ENCODE results near the gene PCCB.

Gene PCCB

DNA sequence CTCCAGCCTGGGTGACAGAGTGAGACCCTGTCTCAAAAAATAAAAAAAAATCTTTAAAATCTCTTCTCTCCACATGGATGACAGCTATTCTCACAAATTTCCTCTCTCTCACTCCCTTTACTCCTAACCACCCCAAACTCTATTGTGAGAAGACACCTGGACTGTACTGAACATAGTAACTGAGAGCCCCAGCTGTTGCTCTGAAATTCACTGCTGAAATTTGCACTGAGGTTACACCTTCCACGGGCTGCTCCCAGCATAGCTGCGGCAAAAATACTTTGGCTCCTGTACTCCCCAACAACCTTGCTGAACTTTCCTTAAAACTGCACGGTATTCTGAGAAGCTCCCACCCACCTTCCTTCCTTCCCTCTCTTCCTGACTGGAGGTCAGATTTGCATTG is 4.4 kb upstream of the PCCB start:
- no peak overlapping the region for H3K4me3 ChIP-seq (ENCODE audit: low read length)
- H3K27ac ChIP-seq (ENCODE audit: low read length) = no peak overlapping the region
- H3K36me3 ChIP-seq (ENCODE audit: insufficient read depth, low read depth, low read length) = no peaks in the 10 kb centered on the region
- no peaks in the 10 kb centered on the region for H3K27me3 ChIP-seq (ENCODE audit: insufficient read depth, low read length)
- peaks cover 3% of the 10 kb centered on the region; the same call in 1 of the 2 replicates for H3K4me1 ChIP-seq (ENCODE audit: insufficient read depth, low read length)
- H3K9ac ChIP-seq (ENCODE audit: low read depth, low read length) = no peak overlapping the region
- H3K9me3 ChIP-seq (ENCODE audit: insufficient read depth, low read depth, low read length) = no peaks in the 10 kb centered on the region

DNA sequence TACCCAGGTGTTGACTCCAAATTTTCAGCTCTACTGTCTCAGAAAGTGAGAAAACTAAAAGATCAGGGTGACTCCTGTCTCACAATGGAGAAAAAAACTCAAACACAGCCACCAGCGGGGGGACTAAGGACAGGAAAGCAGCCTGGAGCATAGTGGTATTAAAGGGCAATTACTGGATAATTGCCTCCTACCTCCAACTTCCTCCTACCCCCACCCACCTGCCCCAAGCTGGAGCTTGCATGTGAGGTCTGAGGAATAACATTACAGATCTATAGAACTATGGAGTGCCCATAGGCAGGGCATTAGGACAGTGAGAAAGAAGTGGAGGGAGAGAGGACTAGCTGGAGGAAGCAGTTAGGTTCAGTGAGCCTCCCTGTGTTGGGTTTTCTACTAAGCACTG is 2.7 kb upstream of the PCCB start:
- no peak overlapping the region for H3K4me3 ChIP-seq (ENCODE audit: low read length)
- H3K27ac ChIP-seq (ENCODE audit: low read length) = no peak overlapping the region

DNA sequence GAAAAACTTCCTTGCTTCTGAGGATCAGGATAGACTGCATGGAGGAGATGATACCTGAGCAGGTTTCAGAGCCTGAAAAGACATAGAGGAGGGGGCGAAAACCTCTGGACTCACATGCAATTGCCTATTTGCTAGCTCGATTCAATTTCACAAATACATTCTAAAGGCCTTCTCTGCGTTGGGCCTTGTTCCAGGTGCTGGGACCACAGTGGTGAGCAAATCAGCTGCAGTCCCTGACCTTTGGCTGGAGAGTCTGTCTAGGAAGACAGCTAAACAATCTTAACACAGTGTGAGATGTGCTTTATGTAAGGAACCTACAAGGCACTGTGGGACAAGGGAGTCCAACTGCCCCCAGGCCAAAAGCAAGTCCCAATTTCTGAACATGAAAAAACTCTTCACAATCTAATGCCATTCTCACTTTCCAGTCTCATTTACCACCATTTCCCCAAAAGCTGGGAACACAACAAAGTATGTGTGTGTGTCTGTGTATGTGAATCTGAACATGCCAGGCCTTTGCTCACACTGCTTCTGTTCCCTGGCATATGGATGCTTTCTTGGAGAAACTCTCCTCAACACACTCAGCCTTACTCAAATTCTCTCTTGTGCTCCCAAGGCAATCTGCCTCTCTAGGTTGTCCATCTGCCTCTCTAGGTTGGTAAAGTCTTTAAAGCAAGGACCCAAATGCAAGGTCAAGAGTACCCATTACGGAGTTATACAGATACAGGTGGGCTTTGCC is 2.1 kb upstream of the PCCB start:
- Histone ChIP-seq H3K27ac (ENCODE audit: low read length) (no peak overlapping the region), H3K27me3 (ENCODE audit: insufficient read depth, low read length) (no peaks in the 10 kb centered on the region), H3K9ac (ENCODE audit: low read depth, low read length) (no peak overlapping the region), H3K36me3 (ENCODE audit: insufficient read depth, low read depth, low read length) (no peaks in the 10 kb centered on the region), H3K9me3 (ENCODE audit: insufficient read depth, low read depth, low read length) (no peaks in the 10 kb centered on the region), H3K4me1 (ENCODE audit: insufficient read depth, low read length) (peaks cover 12% of the 10 kb centered on the region; the same call in 1 of the 2 replicates), H3K4me3 (ENCODE audit: low read length) (no peak overlapping the region)

More for the DNA sequence above, 2.7 kb upstream of the PCCB start:
- H3K4me1 ChIP-seq (ENCODE audit: insufficient read depth, low read length) = peaks cover 12% of the 10 kb centered on the region; the same call in 1 of the 2 replicates
- no peak overlapping the region for H3K9ac ChIP-seq (ENCODE audit: low read depth, low read length)
- H3K36me3 ChIP-seq (ENCODE audit: insufficient read depth, low read depth, low read length) = no peaks in the 10 kb centered on the region
- no peaks in the 10 kb centered on the region for H3K27me3 ChIP-seq (ENCODE audit: insufficient read depth, low read length)
- H3K9me3 ChIP-seq (ENCODE audit: insufficient read depth, low read depth, low read length) = no peaks in the 10 kb centered on the region

DNA sequence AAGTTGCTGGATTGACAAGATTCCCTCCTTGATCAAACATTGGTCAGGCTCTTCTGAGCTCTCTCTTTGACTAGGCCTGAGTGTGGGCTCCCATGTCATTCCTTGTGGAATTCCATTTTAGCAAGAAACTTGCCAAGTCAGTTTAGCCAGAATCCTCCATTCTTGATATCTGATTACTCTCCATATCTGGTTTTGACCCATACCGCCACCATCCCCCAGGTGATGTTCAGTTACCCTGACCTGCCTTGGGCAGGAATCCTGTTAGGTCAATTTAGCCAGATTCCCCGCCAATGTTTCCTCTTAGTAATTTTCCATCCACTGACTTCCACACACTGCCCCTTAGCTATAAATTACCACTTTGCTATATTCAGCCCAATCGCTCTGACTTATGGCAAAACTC is 1.0 kb upstream of the PCCB start:
- Histone ChIP-seq H3K27ac (ENCODE audit: low read length) (no peak overlapping the region), H3K36me3 (ENCODE audit: insufficient read depth, low read depth, low read length) (no peaks in the 10 kb centered on the region), H3K9me3 (ENCODE audit: insufficient read depth, low read depth, low read length) (no peaks in the 10 kb centered on the region), H3K9ac (ENCODE audit: low read depth, low read length) (no peak overlapping the region), H3K4me3 (ENCODE audit: low read length) (no peak overlapping the region), H3K4me1 (ENCODE audit: insufficient read depth, low read length) (peaks cover 12% of the 10 kb centered on the region; the same call in 1 of the 2 replicates), H3K27me3 (ENCODE audit: insufficient read depth, low read length) (no peaks in the 10 kb centered on the region)

DNA sequence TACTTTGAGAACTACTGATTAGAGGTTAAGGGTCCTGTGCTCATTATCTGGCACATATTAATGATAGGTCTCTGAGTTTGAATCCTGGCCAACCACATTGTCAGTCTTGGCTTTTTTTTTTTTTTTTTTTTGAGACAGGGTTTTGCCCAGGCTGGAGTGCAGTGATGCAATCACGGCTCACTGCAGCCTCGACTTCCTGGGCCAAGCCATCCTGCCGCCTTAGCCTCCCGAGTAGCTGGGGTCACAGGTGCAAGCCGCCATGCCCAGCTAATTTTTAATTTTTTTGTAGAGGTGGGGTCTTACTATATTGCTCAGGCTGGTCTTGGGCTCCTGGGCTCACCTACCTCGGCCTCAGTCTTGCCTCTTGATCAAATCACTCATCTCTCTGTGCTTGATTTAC is 547 bp upstream of the PCCB start:
- Histone ChIP-seq H3K9me3 (ENCODE audit: insufficient read depth, low read depth, low read length) (no peaks in the 10 kb centered on the region), H3K4me3 (ENCODE audit: low read length) (peak overlapping the region; percentile 82), H3K27me3 (ENCODE audit: insufficient read depth, low read length) (no peaks in the 10 kb centered on the region), H3K36me3 (ENCODE audit: insufficient read depth, low read depth, low read length) (no peaks in the 10 kb centered on the region), H3K9ac (ENCODE audit: low read depth, low read length) (peak overlapping the region; percentile 88; the same call in 1 of the 2 replicates), H3K4me1 (ENCODE audit: insufficient read depth, low read length) (peaks cover 12% of the 10 kb centered on the region; the same call in 1 of the 2 replicates), H3K27ac (ENCODE audit: low read length) (peak overlapping the region; percentile 50)

DNA sequence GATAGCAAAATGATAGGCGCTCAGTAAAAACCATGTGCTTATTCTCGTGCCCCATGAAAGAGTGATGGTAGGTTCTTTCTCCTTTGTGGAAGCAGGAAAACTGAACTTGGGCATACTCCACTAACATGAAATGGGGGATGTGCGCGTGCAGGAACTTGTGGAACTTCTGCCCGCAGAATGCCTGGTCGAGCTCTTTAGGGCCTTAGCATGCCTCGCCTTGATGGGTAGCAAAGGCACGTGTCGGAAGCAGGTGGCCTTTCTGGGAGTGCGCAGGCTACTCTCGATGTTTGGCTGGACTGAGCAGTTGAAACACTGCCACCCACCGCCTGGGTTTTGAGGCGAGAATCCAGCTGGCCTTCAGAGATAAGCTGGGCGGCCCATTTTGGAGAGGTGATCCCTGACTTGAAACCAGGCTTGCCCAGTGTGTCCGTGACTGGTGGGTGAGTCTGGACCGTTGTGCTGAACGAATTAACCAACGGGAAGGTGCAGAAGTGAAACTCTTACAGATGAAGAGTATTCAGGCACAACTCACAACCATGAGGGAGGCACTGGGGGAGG is 842 bp downstream of the PCCB start:
- H3K9ac ChIP-seq (ENCODE audit: low read depth, low read length) = peak overlapping the region; percentile 88; the same call in 1 of the 2 replicates
- H3K27ac ChIP-seq (ENCODE audit: low read length) = peak overlapping the region; percentile 50
- H3K4me3 ChIP-seq (ENCODE audit: low read length) = peak overlapping the region; percentile 82
- H3K9me3 ChIP-seq (ENCODE audit: insufficient read depth, low read depth, low read length) = no peaks in the 10 kb centered on the region
- peaks cover 12% of the 10 kb centered on the region; the same call in 1 of the 2 replicates for H3K4me1 ChIP-seq (ENCODE audit: insufficient read depth, low read length)
- H3K27me3 ChIP-seq (ENCODE audit: insufficient read depth, low read length) = no peaks in the 10 kb centered on the region
- peaks cover 6% of the 10 kb centered on the region; the same call in 1 of the 2 replicates for H3K36me3 ChIP-seq (ENCODE audit: insufficient read depth, low read depth, low read length)

DNA sequence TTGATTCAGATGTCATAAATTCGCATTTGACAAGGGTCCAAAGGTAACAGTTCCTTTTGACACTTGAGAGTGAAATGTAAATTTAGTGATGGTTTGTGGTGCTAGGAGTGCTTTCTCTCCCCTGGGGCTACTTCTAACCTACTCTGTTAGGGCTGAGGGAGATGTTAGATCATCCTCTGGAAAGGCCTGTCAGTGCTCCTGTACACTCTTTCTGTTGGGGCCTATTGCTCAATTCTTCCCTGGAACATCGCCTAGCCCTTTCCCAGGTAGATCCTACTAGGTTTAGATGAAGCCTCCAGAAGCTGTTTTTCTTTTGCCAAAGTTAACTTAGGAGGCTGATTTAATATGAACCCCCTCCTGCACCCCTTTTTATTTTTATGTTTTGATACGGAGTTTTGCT is 1.4 kb downstream of the PCCB start:
- Histone ChIP-seq H3K27ac (ENCODE audit: low read length) (no peak overlapping the region), H3K27me3 (ENCODE audit: insufficient read depth, low read length) (no peaks in the 10 kb centered on the region), H3K9ac (ENCODE audit: low read depth, low read length) (peak overlapping the region; percentile 88; the same call in 1 of the 2 replicates), H3K9me3 (ENCODE audit: insufficient read depth, low read depth, low read length) (no peaks in the 10 kb centered on the region), H3K36me3 (ENCODE audit: insufficient read depth, low read depth, low read length) (peaks cover 11% of the 10 kb centered on the region; the same call in 1 of the 2 replicates), H3K4me1 (ENCODE audit: insufficient read depth, low read length) (peaks cover 12% of the 10 kb centered on the region; the same call in 1 of the 2 replicates), H3K4me3 (ENCODE audit: low read length) (peak overlapping the region; percentile 82)

DNA sequence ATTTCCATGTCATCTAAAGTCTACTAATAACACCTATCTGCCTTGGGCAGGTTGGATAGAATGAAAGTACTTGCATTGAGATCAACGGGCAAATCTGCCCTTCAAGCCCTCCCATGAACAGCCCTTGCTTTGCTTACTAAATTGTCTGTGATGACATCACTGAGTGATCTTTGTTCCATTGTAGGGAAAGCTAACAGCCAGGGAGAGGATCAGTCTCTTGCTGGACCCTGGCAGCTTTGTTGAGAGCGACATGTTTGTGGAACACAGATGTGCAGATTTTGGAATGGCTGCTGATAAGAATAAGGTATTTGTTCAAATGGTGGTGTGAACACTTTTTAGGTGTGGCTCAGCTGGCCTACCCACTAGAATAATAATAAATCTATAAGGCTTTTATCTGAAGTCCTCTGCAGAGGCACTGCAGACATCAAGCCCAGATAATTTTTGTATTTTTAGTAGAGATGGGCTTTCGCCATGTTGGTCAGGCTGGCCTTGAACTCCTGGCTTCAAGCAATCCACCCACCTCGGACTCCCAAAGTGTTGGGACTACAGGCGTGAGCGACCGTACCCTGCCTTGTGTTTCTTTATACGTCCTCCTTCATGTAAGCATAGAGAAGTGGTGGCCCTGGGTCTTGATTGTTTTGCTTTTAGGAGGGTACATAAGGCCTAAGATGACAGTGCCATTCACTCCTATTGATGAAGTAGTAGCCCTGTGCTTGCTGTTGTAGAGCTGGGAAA is 5.7 kb downstream of the PCCB start:
- H3K9me3 ChIP-seq (ENCODE audit: insufficient read depth, low read depth, low read length) = no peaks in the 10 kb centered on the region
- peaks cover 8% of the 10 kb centered on the region; the same call in 1 of the 2 replicates for H3K4me1 ChIP-seq (ENCODE audit: insufficient read depth, low read length)
- H3K27me3 ChIP-seq (ENCODE audit: insufficient read depth, low read length) = no peaks in the 10 kb centered on the region
- no peak overlapping the region for H3K27ac ChIP-seq (ENCODE audit: low read length)
- peaks cover 44% of the 10 kb centered on the region for H3K36me3 ChIP-seq (ENCODE audit: insufficient read depth, low read depth, low read length)
- no peak overlapping the region for H3K9ac ChIP-seq (ENCODE audit: low read depth, low read length)
- H3K4me3 ChIP-seq (ENCODE audit: low read length) = no peak overlapping the region

DNA sequence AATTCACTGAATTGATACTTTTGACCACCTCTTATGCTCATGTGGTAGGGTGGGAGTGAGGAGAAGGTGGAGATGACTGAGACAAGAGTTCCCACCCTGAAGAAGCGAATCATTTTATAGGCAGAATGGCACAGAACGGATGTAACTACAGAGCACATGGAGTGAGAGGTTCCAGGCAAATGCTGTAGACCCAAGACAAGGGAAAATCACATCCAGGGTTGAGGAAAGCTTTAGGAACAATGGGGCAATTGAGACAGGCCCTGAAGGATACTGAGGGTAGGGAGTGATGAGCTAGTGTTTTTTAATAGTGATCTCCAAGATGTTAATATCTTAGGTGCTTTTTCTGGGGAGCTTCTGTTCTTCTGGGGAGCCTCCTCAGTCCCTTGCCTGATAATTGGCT is 8.1 kb downstream of the PCCB start:
- no peak overlapping the region for H3K9ac ChIP-seq (ENCODE audit: low read depth, low read length)
- no peaks in the 10 kb centered on the region for H3K4me1 ChIP-seq (ENCODE audit: insufficient read depth, low read length)
- no peak overlapping the region for H3K4me3 ChIP-seq (ENCODE audit: low read length)
- peaks cover 63% of the 10 kb centered on the region for H3K36me3 ChIP-seq (ENCODE audit: insufficient read depth, low read depth, low read length)
- no peaks in the 10 kb centered on the region for H3K9me3 ChIP-seq (ENCODE audit: insufficient read depth, low read depth, low read length)
- no peak overlapping the region for H3K27ac ChIP-seq (ENCODE audit: low read length)
- H3K27me3 ChIP-seq (ENCODE audit: insufficient read depth, low read length) = no peaks in the 10 kb centered on the region

DNA sequence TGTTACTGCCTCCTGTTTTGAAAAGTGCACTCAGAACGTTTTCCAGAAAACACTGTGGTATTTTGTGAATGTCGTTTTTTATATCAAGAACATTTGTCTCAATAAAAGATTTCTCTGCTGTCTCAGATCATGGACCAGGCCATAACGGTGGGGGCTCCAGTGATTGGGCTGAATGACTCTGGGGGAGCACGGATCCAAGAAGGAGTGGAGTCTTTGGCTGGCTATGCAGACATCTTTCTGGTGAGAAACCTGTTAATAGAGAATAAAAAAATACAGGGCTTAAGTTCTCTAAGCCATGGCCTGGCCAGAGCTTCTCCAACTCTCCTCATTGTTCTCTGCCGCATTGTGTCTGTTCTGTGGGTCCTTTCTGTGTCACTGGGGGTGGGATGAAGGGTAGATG is 11.7 kb downstream of the PCCB start:
- no peak overlapping the region for H3K4me3 ChIP-seq (ENCODE audit: low read length)
- no peak overlapping the region for H3K9ac ChIP-seq (ENCODE audit: low read depth, low read length)
- H3K9me3 ChIP-seq (ENCODE audit: insufficient read depth, low read depth, low read length) = no peaks in the 10 kb centered on the region
- H3K36me3 ChIP-seq (ENCODE audit: insufficient read depth, low read depth, low read length) = peaks cover 68% of the 10 kb centered on the region
- no peaks in the 10 kb centered on the region for H3K4me1 ChIP-seq (ENCODE audit: insufficient read depth, low read length)
- H3K27me3 ChIP-seq (ENCODE audit: insufficient read depth, low read length) = no peaks in the 10 kb centered on the region
- H3K27ac ChIP-seq (ENCODE audit: low read length) = no peak overlapping the region

DNA sequence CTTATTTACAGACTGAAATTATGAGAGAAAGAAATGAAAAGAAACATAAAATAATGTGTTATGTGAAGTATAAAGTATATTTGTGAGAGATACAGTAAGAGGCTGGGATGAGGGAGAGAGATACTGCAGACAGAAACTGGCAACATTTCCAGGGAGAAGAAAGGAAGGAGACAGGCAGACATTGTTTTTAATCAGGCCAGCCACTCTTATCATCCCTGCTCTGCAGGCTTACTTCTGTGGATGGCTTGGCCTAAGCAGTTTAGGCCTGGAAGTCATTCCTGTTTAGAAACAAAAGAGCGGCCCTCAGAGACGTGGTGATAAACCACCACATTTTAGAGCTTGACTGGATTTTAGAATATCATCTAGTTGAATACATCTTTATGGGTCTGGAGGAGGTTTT is 12.4 kb downstream of the PCCB start:
- H3K36me3 ChIP-seq (ENCODE audit: insufficient read depth, low read depth, low read length) = peaks cover 61% of the 10 kb centered on the region
- H3K4me3 ChIP-seq (ENCODE audit: low read length) = no peak overlapping the region
- H3K27ac ChIP-seq (ENCODE audit: low read length) = no peak overlapping the region
- no peaks in the 10 kb centered on the region for H3K4me1 ChIP-seq (ENCODE audit: insufficient read depth, low read length)
- no peak overlapping the region for H3K9ac ChIP-seq (ENCODE audit: low read depth, low read length)
- H3K27me3 ChIP-seq (ENCODE audit: insufficient read depth, low read length) = no peaks in the 10 kb centered on the region
- no peaks in the 10 kb centered on the region for H3K9me3 ChIP-seq (ENCODE audit: insufficient read depth, low read depth, low read length)
